IMR-90 (cell line): ENCODE results near the gene SYNM. TPM values are rescaled to one million over a fixed set of nuclear protein-coding genes. Genes with fewer than 3 reads are reported as not detected.

ENCODE experiments used
- ATAC-seq: fragments of 200-7000 bp; cut with Tn5 transposase; 2 replicates; pipeline ENCODE4 v1.9.1; 2020; ENCODE audit warnings: low read depth, mild to moderate bottlenecking, moderate library complexity
- BruUV-seq: library from RNA; stranded (reverse); fragments of 400-500 nt; replicated peaks from 2 replicates; lab custom pipeline; 2021; lab: Mats Ljungman, UMichigan
- CTCF ChIA-PET: fragments of 300-600 bp; formaldehyde crosslinking; extraction: SDS; loops from one replicate; lab custom pipeline; 2021; ENCODE audit warnings: antibody characterized with exemption; lab: Yijun Ruan, JAX
- POLR2A ChIA-PET: fragments of 300-600 bp; sonication (Branson Sonifier 250); formaldehyde crosslinking; loops from one replicate; lab custom pipeline; 2022; ENCODE audit warnings: antibody characterized with exemption; ENCODE audit not compliant: unreplicated experiment; lab: Charles Lee
- DNase-seq: peaks from one replicate; pipeline ENCODE4 v3.0.0; 2013
- H2AFZ ChIP-seq: replicated peaks from 2 replicates; pipeline ENCODE3; 2013; ENCODE audit warnings: low read length, mild to moderate bottlenecking; ENCODE audit not compliant: poor library complexity
- H2AK5ac ChIP-seq: 2 replicates; pipeline ENCODE4 v1.6.1; 2013; ENCODE audit warnings: low read depth, low read length, inconsistent platforms
- H2AK9ac ChIP-seq: replicated peaks from 2 replicates; pipeline ENCODE3; 2013; ENCODE audit warnings: mild to moderate bottlenecking, low read depth, low read length, moderate library complexity; ENCODE audit not compliant: poor library complexity
- H2BK120ac ChIP-seq: 2 replicates; pipeline ENCODE4 v1.6.1; 2013; ENCODE audit warnings: low read depth, low read length, inconsistent platforms
- H2BK15ac ChIP-seq: 3 replicates; pipeline ENCODE4 v1.6.1; 2013; ENCODE audit warnings: low read depth, low read length, inconsistent platforms
- H2BK20ac ChIP-seq: 2 replicates; pipeline ENCODE4 v1.6.1; 2013; ENCODE audit warnings: low read depth, mild to moderate bottlenecking, inconsistent platforms, low read length, moderate library complexity
- H2BK5ac ChIP-seq: 2 replicates; pipeline ENCODE4 v1.6.1; 2013; ENCODE audit warnings: mild to moderate bottlenecking, low read depth, low read length, inconsistent platforms; ENCODE audit not compliant: poor library complexity, severe bottlenecking
- H3K14ac ChIP-seq: replicated peaks from 2 replicates; pipeline ENCODE4 v1.6.1; 2013; ENCODE audit warnings: low read depth, low read length, inconsistent platforms
- H3K18ac ChIP-seq: 2 replicates; pipeline ENCODE4 v1.6.1; 2013; ENCODE audit warnings: low read depth, low read length, control low read depth
- H3K23ac ChIP-seq: 2 replicates; pipeline ENCODE4 v1.6.1; 2013; ENCODE audit warnings: low read depth, low read length, inconsistent platforms
- H3K27ac ChIP-seq: 2 replicates; pipeline ENCODE4 v1.5.1; 2013; ENCODE audit warnings: mild to moderate bottlenecking, control low read depth, low read length; ENCODE audit not compliant: insufficient read depth
- H3K27me3 ChIP-seq: 2 replicates; pipeline ENCODE4 v1.6.1; 2013; ENCODE audit warnings: low read length; ENCODE audit not compliant: control insufficient read depth, insufficient read depth
- H3K36me3 ChIP-seq: 2 replicates; pipeline ENCODE4 v1.6.1; 2013; ENCODE audit warnings: low read length, mixed read lengths; ENCODE audit not compliant: control insufficient read depth, insufficient read depth
- H3K4ac ChIP-seq: 2 replicates; pipeline ENCODE4 v1.6.1; 2013; ENCODE audit warnings: low read depth, low read length, inconsistent platforms
- H3K4me1 ChIP-seq: 2 replicates; pipeline ENCODE4 v1.6.1; 2013; ENCODE audit warnings: low read length, mixed read lengths; ENCODE audit not compliant: control insufficient read depth, insufficient read depth
- H3K4me2 ChIP-seq: 2 replicates; pipeline ENCODE4 v1.6.1; 2013; ENCODE audit warnings: low read depth, mild to moderate bottlenecking, control low read depth, low read length, moderate library complexity
- H3K4me3 ChIP-seq: 2 replicates; pipeline ENCODE4 v1.5.1; 2013; ENCODE audit warnings: low read depth, mild to moderate bottlenecking, control low read depth, low read length, moderate library complexity; ENCODE audit not compliant: insufficient read depth
- H3K56ac ChIP-seq: 2 replicates; pipeline ENCODE4 v1.6.1; 2013; ENCODE audit warnings: low read length, inconsistent platforms; ENCODE audit not compliant: insufficient read depth; ENCODE audit errors: extremely low read depth
- H3K79me1 ChIP-seq, 2 experiments: 2 replicates each; pipeline ENCODE4 v1.6.1; 2013; ENCODE audit warnings: low read length in 2 of 2, inconsistent platforms in 1 of 2, low read depth in 1 of 2
- H3K9ac ChIP-seq: 2 replicates; pipeline ENCODE4 v1.6.1; 2013; ENCODE audit warnings: low read depth, low read length, control low read depth
- H3K9me1 ChIP-seq: 2 replicates; pipeline ENCODE4 v1.6.1; 2013; ENCODE audit warnings: low read length, inconsistent platforms; ENCODE audit not compliant: insufficient read depth
- H3K9me3 ChIP-seq: 2 replicates; pipeline ENCODE4 v1.6.1; 2013; ENCODE audit warnings: low read length; ENCODE audit not compliant: control insufficient read depth, insufficient read depth
- H4K20me1 ChIP-seq: 2 replicates; pipeline ENCODE4 v1.6.1; 2013; ENCODE audit warnings: low read length, inconsistent platforms; ENCODE audit not compliant: insufficient read depth
- H4K5ac ChIP-seq: 2 replicates; pipeline ENCODE4 v1.6.1; 2013; ENCODE audit warnings: mild to moderate bottlenecking, low read depth, low read length, control low read depth
- H4K8ac ChIP-seq, 2 experiments: 2 replicates each; pipeline ENCODE4 v1.6.1; 2013; ENCODE audit warnings: low read depth in 2 of 2, low read length in 2 of 2, control low read depth in 1 of 2, inconsistent platforms in 1 of 2
- H4K91ac ChIP-seq: 2 replicates; pipeline ENCODE4 v1.6.1; 2013; ENCODE audit warnings: low read depth, low read length, inconsistent platforms; ENCODE audit not compliant: insufficient read depth
- MAFK ChIP-seq: IDR thresholded peaks from 2 replicates; pipeline ENCODE4 v1.6.1; 2012; ENCODE audit warnings: low read depth, low read length, improper control_type of control experiment
- RAD21 ChIP-seq: IDR thresholded peaks from 2 replicates; pipeline ENCODE4 v1.6.1; 2012; ENCODE audit warnings: low read length, improper control_type of control experiment
- RCOR1 ChIP-seq: IDR thresholded peaks from 2 replicates; pipeline ENCODE4 v1.6.1; 2012; ENCODE audit warnings: mild to moderate bottlenecking, low read length, improper control_type of control experiment; ENCODE audit not compliant: insufficient replicate concordance
- WGBS, 2 experiments: methylation state at CpG; one replicate each; pipeline versions ENCODE4 v1.1.5 to v1.1.7; 2013; ENCODE audit warnings: missing lambda C conversion rate in 2 of 2; ENCODE audit not compliant: insufficient read length in 1 of 2; ENCODE audit errors: extremely low coverage in 2 of 2; 5-methylcytosine and 5-hydroxymethylcytosine counted together
- dilution Hi-C: fragments of 300-500 bp; cut with HindIII; formaldehyde crosslinking; loops from one replicate; pipeline ENCODE4 v1.14.3; 2018; ENCODE audit warnings: low sequenced_read_pairs; ENCODE audit not compliant: unreplicated experiment
- in situ Hi-C: fragments of 300-500 bp; cut with MboI; formaldehyde crosslinking; loops from 3 replicates; pipeline ENCODE4 v1.14.3; 2019; ENCODE audit warnings: low sequenced_read_pairs, inconsistent platforms, mixed read lengths
- intact Hi-C: fragments of 100-400 bp; cut with micrococcal nuclease; formaldehyde crosslinking; loops from 2 replicates; pipeline ENCODE4 v1.10.0; 2022
- polyA plus RNA-seq, 3 experiments: library from polyadenylated mRNA; depleted of rRNA; stranded (reverse); fragments of >200 nt; gene quantifications; 2 replicates each; pipeline ENCODE4 v1.2.3, GENCODE V29; 2012; ENCODE audit warnings: low replicate concordance in 1 of 3
- total RNA-seq: library from RNA; depleted of rRNA; stranded (reverse); fragments of >200 nt; gene quantifications from 2 replicates; pipeline ENCODE4 v1.2.3, GENCODE V29; 2012

The SYNM gene
- total and polyA plus RNA-seq, 2 of the 4 experiments (the other 2 are of a cell fraction): 2.1 to 3.4 TPM

DNA sequence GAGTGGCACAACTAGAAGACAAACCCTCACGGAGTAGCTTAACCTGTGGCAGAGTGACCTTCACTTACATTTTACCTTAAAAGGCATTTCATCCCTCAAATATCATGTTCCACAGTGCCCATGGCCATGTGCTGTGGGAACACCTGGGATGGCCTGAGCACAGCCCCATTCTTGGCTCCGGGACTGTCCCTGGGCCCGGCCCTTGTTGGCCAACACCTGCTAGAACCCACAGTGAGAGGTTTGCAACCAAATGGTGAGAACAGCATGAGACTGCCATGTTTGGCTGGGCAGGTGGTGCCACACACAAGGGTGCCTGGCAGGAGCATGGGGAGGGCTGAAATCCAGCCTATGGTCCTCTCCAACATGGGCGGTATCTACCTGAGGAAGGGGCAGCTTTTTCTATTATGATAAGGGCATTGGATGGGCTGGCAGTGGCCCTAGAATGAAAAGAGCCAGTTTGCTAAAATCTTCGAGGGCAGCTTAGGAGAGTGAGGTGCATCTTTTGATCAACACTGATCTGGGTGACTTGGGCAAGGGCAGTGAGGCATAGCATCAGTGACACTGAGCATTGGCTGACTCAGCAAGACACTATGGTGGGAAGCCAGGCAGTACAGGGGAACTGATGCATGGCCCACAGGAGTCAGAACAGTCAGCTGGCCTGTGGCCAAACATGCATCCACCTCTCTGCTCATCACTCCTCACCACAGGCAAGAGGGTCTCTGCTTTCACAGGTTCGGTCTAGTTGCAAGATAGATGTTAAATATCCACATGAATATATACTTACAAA lies 53.9 kb downstream of the SYNM start:
- H3K23ac ChIP-seq: no peak overlapping the region
- H4K8ac ChIP-seq: peak overlapping the region in 1 of 2 experiments; percentile 43; a peak in 1 of 4 replicates
- ChIA-PET POLR2A (interaction anchor here (0.5 kb wide), 1 partner anchor 12 kb away, joined by 3 read pairs; no protein-coding TSS in a partner anchor), CTCF (interaction anchor here (1.5 kb wide), 1 partner anchor 58 kb away, joined by 4 read pairs; no protein-coding TSS in a partner anchor)
- no peak overlapping the region for H3K9ac ChIP-seq
- TF ChIP-seq RCOR1: no peak
- TF ChIP-seq MAFK: peak; percentile 67
- no peak for TF ChIP-seq RAD21
- no peak overlapping the region for H2BK15ac ChIP-seq
- no peaks in the 10 kb centered on the region for H3K9me3 ChIP-seq
- H4K5ac ChIP-seq: no peak overlapping the region
- peak overlapping the region; percentile 64; the same call in 1 of the 2 replicates for H3K4ac ChIP-seq
- H3K36me3 ChIP-seq: peaks cover 9% of the 10 kb centered on the region
- WGBS, 2 experiments: 100% methylated on average over 1 of the region's 6 CpGs; no CpG with 5 or more reads in 1 of the 2 experiments
- no peak overlapping the region for H3K14ac ChIP-seq
- peaks cover 0 to 16% of the 10 kb centered on the region in 2 experiments; a peak in 1 of 4 replicates for H3K79me1 ChIP-seq
- H3K27ac ChIP-seq: no peak overlapping the region
- H4K91ac ChIP-seq: no peak overlapping the region
- peaks cover 14% of the 10 kb centered on the region for H3K4me1 ChIP-seq
- DNase-seq: no peak
- no peak overlapping the region for H2BK20ac ChIP-seq
- no peak overlapping the region for H3K4me2 ChIP-seq
- intact Hi-C loops (no loop called here), in situ Hi-C loops (no loop called here), dilution Hi-C loops (no loop called here)
- no peak overlapping the region for H3K56ac ChIP-seq
- no peak overlapping the region for H3K4me3 ChIP-seq
- H2BK120ac ChIP-seq: no peak overlapping the region
- H2AK9ac ChIP-seq: no peak overlapping the region
- H2BK5ac ChIP-seq: no peak overlapping the region
- H2AK5ac ChIP-seq: peak overlapping the region; percentile 37; the same call in 1 of the 2 replicates
- H3K18ac ChIP-seq: no peak overlapping the region
- H4K20me1 ChIP-seq: no peaks in the 10 kb centered on the region
- H3K9me1 ChIP-seq: peaks cover 23% of the 10 kb centered on the region; the same call in 1 of the 2 replicates
- H3K27me3 ChIP-seq: no peaks in the 10 kb centered on the region
- no peak overlapping the region for H2AFZ ChIP-seq
- no peak for ATAC-seq
- no TSS peak for BruUV-seq
